ENCODE results near the gene LAG3. TPM values are rescaled to one million over a fixed set of nuclear protein-coding genes. Genes with fewer than 3 reads are reported as not detected.
A peak's percentile ranks its signal among the peaks of the same experiment; 100 is the strongest.

Gene LAG3
- total and polyA plus RNA-seq, 10 donors: 3.7 to 29.4 (median 12.7) TPM

- intact Hi-C loops (cut with DNase I; ENCODE audit: low total_unique reads): loop anchor here (10.0 kb wide), 1 partner anchor 68 kb away; the partner anchor contains the start of gene MLF2
- WGBS, 5 donors: 72 to 83% (median 80%) methylated on average over 7 of the region's 7 CpGs
- TF ChIP-seq POLR2AphosphoS5 (IDR thresholded peaks at IDR 0.05): no peak
- no peak for TF ChIP-seq CTCF (IDR thresholded peaks at IDR 0.05 in 8 of 11, conservative IDR thresholded peaks at IDR 0.05 in 3 of 11)
- no peak for TF ChIP-seq POLR2A (IDR thresholded peaks at IDR 0.05)
- DNase-seq: no peak
- peaks cover 4 to 50% (median 32%) of the 10 kb centered on the region in 6 donors for H3K4me1 ChIP-seq
- H3K4me3 ChIP-seq: peak overlapping the region in 1 of 8 donors; percentile 63
- H3K36me3 ChIP-seq: peaks cover 0 to 20% (median 0%) of the 10 kb centered on the region in 6 donors
- H3K9me3 ChIP-seq: no peaks in the 10 kb centered on the region
- H3K27ac ChIP-seq: no peak overlapping the region
- H3K27me3 ChIP-seq (replicated peaks in 1 of 7): peaks cover 0 to 83% (median 38%) of the 10 kb centered on the region in 7 donors
Observed at GRCh38 chr12:6822426-6823135, 50.3 kb downstream of the LAG3 start.

GRCh38 chr12:6823182-6824084 lies 51.1 kb downstream of the LAG3 start:
- peaks cover 0 to 92% (median 41%) of the 10 kb centered on the region in 7 donors for H3K27me3 ChIP-seq (replicated peaks in 1 of 7)
- 71 to 88% (median 81%) methylated on average over 10 to 12 of the region's 12 CpGs for WGBS, 5 donors
- no peak overlapping the region for H3K27ac ChIP-seq
- intact Hi-C loops (cut with DNase I; ENCODE audit: low total_unique reads): loop anchor here (10.0 kb wide), 1 partner anchor 69 kb away; the partner anchor contains the start of gene MLF2
- peaks cover 4 to 57% (median 39%) of the 10 kb centered on the region in 6 donors for H3K4me1 ChIP-seq
- H3K9me3 ChIP-seq: no peaks in the 10 kb centered on the region
- TF ChIP-seq CTCF (IDR thresholded peaks at IDR 0.05 in 8 of 11, conservative IDR thresholded peaks at IDR 0.05 in 3 of 11): no peak
- TF ChIP-seq POLR2A (IDR thresholded peaks at IDR 0.05): no peak
- no peak for TF ChIP-seq POLR2AphosphoS5 (IDR thresholded peaks at IDR 0.05)
- H3K4me3 ChIP-seq: no peak overlapping the region
- peaks cover 0 to 11% (median 0%) of the 10 kb centered on the region in 6 donors for H3K36me3 ChIP-seq
- no peak for DNase-seq

GRCh38 chr12:6824085-6824775 lies 51.9 kb downstream of the LAG3 start:
- intact Hi-C loops (cut with DNase I; ENCODE audit: low total_unique reads): loop anchor here (10.0 kb wide), 1 partner anchor 69 kb away; the partner anchor contains the start of gene MLF2
- H3K4me1 ChIP-seq: peaks cover 4 to 65% (median 46%) of the 10 kb centered on the region in 6 donors
- 87 to 95% (median 91%) methylated on average over 28 to 37 of the region's 37 CpGs for WGBS, 5 donors
- no peak overlapping the region for H3K4me3 ChIP-seq
- peaks cover 0 to 100% (median 48%) of the 10 kb centered on the region in 7 donors for H3K27me3 ChIP-seq (replicated peaks in 1 of 7)
- H3K36me3 ChIP-seq: peaks cover 0 to 5% (median 0%) of the 10 kb centered on the region in 6 donors
- TF ChIP-seq POLR2A (IDR thresholded peaks at IDR 0.05) (no peak), POLR2AphosphoS5 (IDR thresholded peaks at IDR 0.05) (no peak), CTCF (IDR thresholded peaks at IDR 0.05 in 8 of 11, conservative IDR thresholded peaks at IDR 0.05 in 3 of 11) (no peak)
- no peak overlapping the region for H3K27ac ChIP-seq
- H3K9me3 ChIP-seq: no peaks in the 10 kb centered on the region
- no peak for DNase-seq

Measured in spleen (tissue), 11 donors.